Measurements from ENCODE around the gene GNG7.

Gene GNG7

DNA sequence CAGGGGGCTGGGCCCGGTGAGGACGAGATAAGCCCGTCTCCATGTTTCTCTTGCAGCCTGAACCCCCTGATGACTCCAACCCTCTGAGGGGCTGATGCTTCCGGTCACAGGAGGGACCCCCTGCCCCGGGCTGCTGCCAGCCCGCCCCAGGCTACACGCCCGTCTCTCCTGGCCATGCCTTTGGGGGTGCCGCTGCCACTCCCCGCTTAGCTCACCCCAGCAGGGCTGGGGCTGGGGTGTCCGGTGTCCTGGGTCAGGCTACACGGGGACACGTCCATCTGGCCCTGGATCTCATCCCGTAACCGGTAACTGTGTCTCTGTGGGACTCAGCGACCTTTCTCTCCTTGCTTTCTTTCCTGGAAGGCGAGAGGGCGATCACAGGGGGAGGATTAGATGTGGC lies 185.8 kb downstream of the GNG7 start:
- TF ChIP-seq, protein P1, sequence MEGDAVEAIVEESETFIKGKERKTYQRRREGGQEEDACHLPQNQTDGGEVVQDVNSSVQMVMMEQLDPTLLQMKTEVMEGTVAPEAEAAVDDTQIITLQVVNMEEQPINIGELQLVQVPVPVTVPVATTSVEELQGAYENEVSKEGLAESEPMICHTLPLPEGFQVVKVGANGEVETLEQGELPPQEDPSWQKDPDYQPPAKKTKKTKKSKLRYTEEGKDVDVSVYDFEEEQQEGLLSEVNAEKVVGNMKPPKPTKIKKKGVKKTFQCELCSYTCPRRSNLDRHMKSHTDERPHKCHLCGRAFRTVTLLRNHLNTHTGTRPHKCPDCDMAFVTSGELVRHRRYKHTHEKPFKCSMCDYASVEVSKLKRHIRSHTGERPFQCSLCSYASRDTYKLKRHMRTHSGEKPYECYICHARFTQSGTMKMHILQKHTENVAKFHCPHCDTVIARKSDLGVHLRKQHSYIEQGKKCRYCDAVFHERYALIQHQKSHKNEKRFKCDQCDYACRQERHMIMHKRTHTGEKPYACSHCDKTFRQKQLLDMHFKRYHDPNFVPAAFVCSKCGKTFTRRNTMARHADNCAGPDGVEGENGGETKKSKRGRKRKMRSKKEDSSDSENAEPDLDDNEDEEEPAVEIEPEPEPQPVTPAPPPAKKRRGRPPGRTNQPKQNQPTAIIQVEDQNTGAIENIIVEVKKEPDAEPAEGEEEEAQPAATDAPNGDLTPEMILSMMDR (conservative IDR thresholded peaks at IDR 0.05; ENCODE audit: low read depth, low read length) = no peak
- no peak for DNase-seq (ENCODE audit: low read depth)
- no peak overlapping the region for H3K4me3 ChIP-seq (ENCODE audit: low read depth, low read length)

DNA sequence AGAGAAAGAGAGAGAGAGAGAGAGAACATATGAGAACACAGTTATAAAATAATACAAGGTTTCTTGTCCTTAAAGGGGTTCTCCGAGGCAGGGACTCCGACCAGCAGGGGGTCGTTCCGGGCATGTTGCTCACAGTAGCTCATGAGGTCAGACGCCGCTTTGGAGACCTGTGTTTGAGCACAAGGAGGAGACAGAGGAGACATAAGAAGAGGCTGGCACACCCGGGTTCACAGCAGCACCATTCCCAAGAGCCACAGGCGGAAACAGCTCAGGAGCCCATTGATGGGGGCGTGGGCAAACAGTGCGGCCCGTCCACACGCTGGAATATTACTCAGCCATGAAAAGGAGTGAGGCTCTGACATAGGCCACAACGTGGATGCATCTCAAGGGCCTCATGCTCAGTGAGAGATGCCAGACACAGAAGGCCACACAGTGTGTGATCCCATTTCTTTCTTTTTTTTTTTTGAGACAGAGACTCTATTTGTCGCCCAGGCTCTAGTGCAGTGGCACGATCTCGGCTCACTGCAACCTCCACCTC lies 187.4 kb downstream of the GNG7 start:
- DNase-seq (ENCODE audit: low read depth) = no peak
- H3K4me3 ChIP-seq (ENCODE audit: low read depth, low read length) = no peak overlapping the region
- TF ChIP-seq, protein P1 (conservative IDR thresholded peaks at IDR 0.05; ENCODE audit: low read depth, low read length) = no peak

DNA sequence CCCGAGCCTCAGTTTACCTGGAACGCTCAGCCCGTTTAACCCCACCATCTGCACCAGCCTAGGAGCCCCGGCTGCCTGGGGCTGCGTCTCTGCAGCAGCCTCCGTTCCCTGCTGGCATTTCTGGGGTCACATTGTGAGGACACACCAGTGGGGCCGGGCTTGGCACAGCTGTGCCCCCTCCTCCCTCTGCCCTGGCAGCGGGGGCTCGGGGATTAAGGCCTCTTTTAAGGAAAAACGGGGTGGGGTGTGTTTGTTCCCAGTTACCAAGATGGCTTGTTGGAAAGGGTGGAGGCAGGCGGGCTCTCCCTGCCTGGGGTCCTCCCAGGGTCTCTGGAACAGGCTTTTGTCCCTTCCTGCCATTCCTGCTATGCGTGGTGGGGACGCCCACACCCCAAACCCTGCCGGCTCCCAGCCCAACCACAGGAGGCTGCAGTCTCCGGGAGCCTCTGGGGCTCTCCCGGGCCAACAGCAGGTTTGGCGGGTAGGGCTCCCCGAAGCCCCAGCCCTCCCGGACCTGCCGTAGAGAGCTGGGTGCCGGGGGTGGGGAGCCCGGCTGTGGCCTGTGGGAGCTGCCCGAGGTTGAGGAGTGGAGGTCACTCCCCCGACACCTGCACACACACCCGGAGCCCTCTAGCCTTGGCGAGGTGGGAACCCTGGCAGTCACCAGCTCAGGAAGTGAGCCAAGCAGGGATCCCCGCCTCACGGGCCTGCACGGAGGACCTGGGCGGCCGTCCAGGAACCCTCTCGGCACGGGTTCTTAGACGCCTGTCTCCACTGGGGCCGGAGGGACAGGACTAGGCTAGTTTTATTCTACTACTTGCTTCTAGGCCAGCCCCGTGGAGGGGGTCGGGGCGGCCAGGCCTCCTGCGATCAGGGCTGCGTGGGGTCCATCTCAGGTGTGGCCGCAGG lies 189.7 kb downstream of the GNG7 start:
- no peak overlapping the region for H3K4me3 ChIP-seq (ENCODE audit: low read depth, low read length)
- TF ChIP-seq, protein P1 (conservative IDR thresholded peaks at IDR 0.05; ENCODE audit: low read depth, low read length) = no peak
- no peak for DNase-seq (ENCODE audit: low read depth)

DNA sequence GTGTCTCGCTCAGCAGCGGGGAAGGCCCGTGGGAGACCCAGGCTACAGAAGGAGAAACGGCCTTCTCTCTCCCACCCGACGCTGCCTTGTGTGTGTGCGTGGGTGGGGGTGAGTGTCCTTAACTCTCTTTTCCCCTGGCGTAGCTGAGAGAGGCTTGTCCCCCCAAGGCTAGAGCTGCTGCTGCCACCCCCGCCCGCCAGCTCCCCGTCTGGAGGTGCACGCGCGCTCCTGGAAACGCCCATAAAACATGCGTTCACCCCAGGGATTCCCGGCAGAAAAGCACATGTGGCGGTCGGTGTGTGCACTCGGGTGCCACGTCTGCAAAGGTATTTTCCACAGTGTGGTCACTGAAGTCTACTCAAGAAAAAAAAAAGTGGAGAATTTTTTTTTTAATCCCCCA lies 190.5 kb downstream of the GNG7 start:
- no peak overlapping the region for H3K4me3 ChIP-seq (ENCODE audit: low read depth, low read length)
- no peak for DNase-seq (ENCODE audit: low read depth)
- TF ChIP-seq, protein P1 (conservative IDR thresholded peaks at IDR 0.05; ENCODE audit: low read depth, low read length) = no peak

DNA sequence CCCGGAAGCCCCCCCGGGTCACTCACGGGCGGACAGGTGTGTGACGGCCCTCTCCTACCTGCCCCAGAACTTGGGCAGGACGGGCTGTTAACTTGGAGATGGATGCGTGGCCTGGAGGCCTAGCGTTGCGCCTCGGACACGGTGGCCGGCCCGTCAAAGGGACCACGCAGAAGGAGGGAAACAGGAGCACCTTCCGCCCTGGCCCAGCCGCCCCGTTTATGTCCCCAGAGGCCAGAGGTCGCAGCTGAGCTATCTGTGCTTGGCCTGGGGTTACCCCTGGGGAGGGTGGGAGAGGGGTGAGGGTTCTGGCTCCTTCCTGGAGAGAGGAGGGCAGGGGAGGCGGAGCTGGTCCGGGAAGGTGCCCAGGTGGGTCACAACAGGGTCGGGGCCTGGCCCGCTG lies 190.9 kb downstream of the GNG7 start:
- no peak for DNase-seq (ENCODE audit: low read depth)
- TF ChIP-seq, protein P1 (conservative IDR thresholded peaks at IDR 0.05; ENCODE audit: low read depth, low read length) = no peak
- no peak overlapping the region for H3K4me3 ChIP-seq (ENCODE audit: low read depth, low read length)

DNA sequence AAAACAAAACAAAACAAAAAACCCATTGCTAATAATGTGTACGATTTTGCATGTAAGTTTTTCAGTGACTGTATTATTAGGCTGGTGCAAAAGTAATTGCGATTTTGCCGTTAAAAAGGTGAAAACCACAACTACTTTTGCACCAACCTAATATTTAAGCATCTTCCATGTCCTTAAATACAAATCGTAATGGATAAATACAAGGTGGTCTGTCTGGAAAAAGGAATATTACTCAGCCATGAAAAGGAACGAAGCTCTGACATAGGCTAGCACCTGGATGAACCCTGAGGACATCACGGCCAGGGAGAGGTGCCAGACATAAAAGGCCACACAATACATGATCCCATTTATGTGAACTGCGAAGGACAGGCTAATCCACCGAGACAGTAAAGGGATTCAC lies 193.4 kb downstream of the GNG7 start:
- DNase-seq (ENCODE audit: low read depth) = no peak
- no peak overlapping the region for H3K4me3 ChIP-seq (ENCODE audit: low read depth, low read length)
- TF ChIP-seq, protein P1 (conservative IDR thresholded peaks at IDR 0.05; ENCODE audit: low read depth, low read length) = no peak
